HL-60/S4 (cell line): ENCODE results near the gene CD83.

Source experiments
- in situ Hi-C: fragments of 300-500 bp; cut with MboI; formaldehyde crosslinking; loops from 2 replicates; pipeline ENCODE4 v1.14.3; 2022; ENCODE audit warnings: low sequenced_read_pairs

CD83 gene

GRCh38 chr6:14117158-14118090 is at the start of gene CD83:
Gene CD83, plus strand, starts transcription at chr6:14117772. Its CDS starts 40 bp downstream, at chr6:14117812.
- in situ Hi-C loops = no loop called here

GRCh38 chr6:14068133-14068532 is 49.4 kb upstream of the CD83 start:
- in situ Hi-C loops = loop anchor here (10.0 to 25.0 kb wide), 3 partner anchors 163 to 731 kb away; partner anchors contain the start of genes NOL7 and TBC1D7

- in situ Hi-C loops = loop anchor here (10.0 to 25.0 kb wide), 3 partner anchors 164 to 731 kb away; partner anchors contain the start of genes NOL7 and TBC1D7
These were observed 48.9 kb upstream of the CD83 start for GRCh38 chr6:14068623-14069022.

- in situ Hi-C loops = loop anchor here (25.0 kb wide), 2 partner anchors 458 to 733 kb away; partner anchors contain the start of genes NOL7 and TBC1D7
These were observed 47.1 kb upstream of the CD83 start for GRCh38 chr6:14070457-14070856.

GRCh38 chr6:14072084-14072483 is 45.5 kb upstream of the CD83 start:
- in situ Hi-C loops = loop anchor here (25.0 kb wide), 2 partner anchors 460 to 735 kb away; partner anchors contain the start of genes NOL7 and TBC1D7

- in situ Hi-C loops = loop anchor here (25.0 kb wide), 2 partner anchors 461 to 736 kb away; partner anchors contain the start of genes NOL7 and TBC1D7
These were observed 43.8 kb upstream of the CD83 start for GRCh38 chr6:14073561-14074354.

GRCh38 chr6:14074476-14075094 is 43.0 kb upstream of the CD83 start:
- in situ Hi-C loops = loop anchor here (25.0 kb wide), 2 partner anchors 462 to 737 kb away; partner anchors contain the start of genes NOL7 and TBC1D7

GRCh38 chr6:14075095-14075503 is 42.5 kb upstream of the CD83 start:
- in situ Hi-C loops = no loop called here

GRCh38 chr6:14077193-14077867 is 40.2 kb upstream of the CD83 start:
- in situ Hi-C loops = no loop called here

GRCh38 chr6:14079433-14079832 is 38.1 kb upstream of the CD83 start:
- in situ Hi-C loops = no loop called here

GRCh38 chr6:14079971-14080370 is 37.6 kb upstream of the CD83 start:
- in situ Hi-C loops = no loop called here

- in situ Hi-C loops = no loop called here
These were observed 36.4 kb upstream of the CD83 start for GRCh38 chr6:14081126-14081525.

- in situ Hi-C loops = no loop called here
These were observed 34.8 kb upstream of the CD83 start for GRCh38 chr6:14082771-14083170.

GRCh38 chr6:14083262-14083661 is 34.3 kb upstream of the CD83 start:
- in situ Hi-C loops = no loop called here

GRCh38 chr6:14083751-14084150 is 33.8 kb upstream of the CD83 start:
- in situ Hi-C loops = no loop called here

- in situ Hi-C loops = no loop called here
These were observed 33.2 kb upstream of the CD83 start for GRCh38 chr6:14084388-14084787.

- in situ Hi-C loops = no loop called here
These were observed 32.3 kb upstream of the CD83 start for GRCh38 chr6:14085176-14085787.

- in situ Hi-C loops = no loop called here
These were observed 30.9 kb upstream of the CD83 start for GRCh38 chr6:14086701-14087100.

- in situ Hi-C loops = no loop called here
These were observed 28.9 kb upstream of the CD83 start for GRCh38 chr6:14088600-14089192.
